HEK293 (cell line): Measurements from ENCODE around the gene MED29.

Experiments
- BCL11A ChIP-seq: fragments of 450-650 bp; formaldehyde crosslinking; IDR thresholded peaks from 2 replicates; pipeline ENCODE4 v1.5.1; 2016; ENCODE audit warnings: low read depth, missing biosample characterization, missing genetic modification characterization
- GLI2 ChIP-seq: fragments of 450-650 bp; formaldehyde crosslinking; IDR thresholded peaks from 2 replicates; pipeline ENCODE4; 2017; ENCODE audit warnings: missing biosample characterization, missing genetic modification characterization, low read depth, borderline replicate concordance
- HOXC10 ChIP-seq: sonication (generic); formaldehyde crosslinking; IDR thresholded peaks from 2 replicates; pipeline ENCODE4 v1.8.1; 2023; ENCODE audit warnings: mild to moderate bottlenecking, missing genetic modification reagents
- HOXD13 ChIP-seq: sonication (generic); formaldehyde crosslinking; IDR thresholded peaks from 2 replicates; pipeline ENCODE4 v1.8.0; 2022; ENCODE audit warnings: missing genetic modification reagents, borderline replicate concordance
- KLF1 ChIP-seq: fragments of 450-650 bp; formaldehyde crosslinking; IDR thresholded peaks from 2 replicates; pipeline ENCODE4 v1.5.1; 2016; ENCODE audit warnings: missing biosample characterization, missing genetic modification characterization
- KLF7 ChIP-seq: fragments of 450-650 bp; formaldehyde crosslinking; IDR thresholded peaks from 2 replicates; pipeline ENCODE4 v1.5.1; 2016; ENCODE audit warnings: missing biosample characterization, missing genetic modification characterization, borderline replicate concordance
- KLF8 ChIP-seq: fragments of 450-650 bp; formaldehyde crosslinking; IDR thresholded peaks from 2 replicates; pipeline ENCODE4 v1.5.1; 2016; ENCODE audit warnings: missing biosample characterization, missing genetic modification characterization
- MZF1 ChIP-seq: fragments of 450-650 bp; formaldehyde crosslinking; IDR thresholded peaks from 2 replicates; pipeline ENCODE4 v1.5.1; 2017; ENCODE audit warnings: missing biosample characterization, missing genetic modification characterization, borderline replicate concordance
- OVOL3 ChIP-seq: fragments of 450-650 bp; formaldehyde crosslinking; IDR thresholded peaks from 2 replicates; pipeline ENCODE4 v1.5.1; 2016; ENCODE audit warnings: missing biosample characterization, missing genetic modification characterization
- REPIN1 ChIP-seq: fragments of 450-650 bp; formaldehyde crosslinking; IDR thresholded peaks from 2 replicates; pipeline ENCODE4 v1.5.1; 2017; ENCODE audit warnings: missing biosample characterization, missing genetic modification characterization, low read depth
- SALL2 ChIP-seq: fragments of 450-650 bp; formaldehyde crosslinking; IDR thresholded peaks from 2 replicates; pipeline ENCODE4 v1.5.0; 2017; ENCODE audit warnings: missing biosample characterization, mild to moderate bottlenecking, missing genetic modification characterization, borderline replicate concordance
- SP7 ChIP-seq: fragments of 450-650 bp; formaldehyde crosslinking; IDR thresholded peaks from 2 replicates; pipeline ENCODE4 v1.5.1; 2016; ENCODE audit warnings: missing biosample characterization, missing genetic modification characterization
- ZBTB1 ChIP-seq: fragments of 450-650 bp; formaldehyde crosslinking; IDR thresholded peaks from 2 replicates; pipeline ENCODE4 v1.5.1; 2016; ENCODE audit warnings: missing biosample characterization, missing genetic modification characterization
- ZFHX2 ChIP-seq: fragments of 450-650 bp; formaldehyde crosslinking; conservative IDR thresholded peaks from 2 replicates; pipeline ENCODE4 v1.5.1; 2016; ENCODE audit warnings: missing biosample characterization, missing genetic modification characterization
- ZFP37 ChIP-seq: fragments of 450-650 bp; formaldehyde crosslinking; IDR thresholded peaks from 2 replicates; pipeline ENCODE4 v1.5.1; 2016; ENCODE audit warnings: missing biosample characterization, missing genetic modification characterization
- ZNF121 ChIP-seq: fragments of 450-650 bp; formaldehyde crosslinking; IDR thresholded peaks from 2 replicates; pipeline ENCODE4 v1.5.1; 2016; ENCODE audit warnings: missing biosample characterization, missing genetic modification characterization
- ZNF132 ChIP-seq: fragments of 450-650 bp; formaldehyde crosslinking; IDR thresholded peaks from 2 replicates; pipeline ENCODE4 v1.5.1; 2017; ENCODE audit warnings: missing biosample characterization, missing genetic modification characterization, borderline replicate concordance
- ZNF19 ChIP-seq: fragments of 450-650 bp; formaldehyde crosslinking; IDR thresholded peaks from 2 replicates; pipeline ENCODE4; 2016; ENCODE audit warnings: missing biosample characterization, missing genetic modification characterization, low read depth
- ZNF202 ChIP-seq: fragments of 450-650 bp; formaldehyde crosslinking; IDR thresholded peaks from 2 replicates; pipeline ENCODE4 v1.5.1; 2016; ENCODE audit warnings: missing biosample characterization, missing genetic modification characterization, borderline replicate concordance
- ZNF23 ChIP-seq: fragments of 450-650 bp; formaldehyde crosslinking; IDR thresholded peaks from 2 replicates; pipeline ENCODE4 v1.5.1; 2016; ENCODE audit warnings: missing biosample characterization, missing genetic modification characterization, borderline replicate concordance
- ZNF24 ChIP-seq: fragments of 450-650 bp; formaldehyde crosslinking; IDR thresholded peaks from 2 replicates; pipeline ENCODE4 v1.5.1; 2016; ENCODE audit warnings: missing biosample characterization, missing genetic modification characterization
- ZNF266 ChIP-seq: fragments of 450-650 bp; formaldehyde crosslinking; IDR thresholded peaks from 2 replicates; pipeline ENCODE4 v1.5.1; 2016; ENCODE audit warnings: missing biosample characterization, missing genetic modification characterization, low read depth
- ZNF274 ChIP-seq, 2 experiments: fragments of 200-500 bp in 1 of 2; fragments of 450-650 bp in 1 of 2; sonication (Bioruptor generic) in 1 of 2; formaldehyde crosslinking in 1 of 2; IDR thresholded peaks; 2 replicates each; pipeline versions ENCODE4 v1.5.1 to v1.6.1; 2014 to 2016; ENCODE audit warnings: borderline replicate concordance in 1 of 2, inconsistent platforms in 1 of 2, low read length in 1 of 2, missing biosample characterization in 1 of 2, missing genetic modification characterization in 1 of 2
- ZNF423 ChIP-seq: fragments of 450-650 bp; formaldehyde crosslinking; IDR thresholded peaks from 2 replicates; pipeline ENCODE4 v1.5.1; 2016; ENCODE audit warnings: missing biosample characterization, missing genetic modification characterization
- ZNF529 ChIP-seq: fragments of 450-650 bp; formaldehyde crosslinking; IDR thresholded peaks from 2 replicates; pipeline ENCODE4 v1.5.1; 2017; ENCODE audit warnings: missing genetic modification characterization, missing biosample characterization; ENCODE audit not compliant: insufficient replicate concordance
- ZNF544 ChIP-seq: fragments of 450-650 bp; formaldehyde crosslinking; IDR thresholded peaks from 2 replicates; pipeline ENCODE4 v1.5.0; 2017; ENCODE audit warnings: missing biosample characterization, missing genetic modification characterization
- ZNF677 ChIP-seq: fragments of 450-650 bp; IDR thresholded peaks from 2 replicates; pipeline ENCODE4 v1.5.0; 2018; ENCODE audit warnings: missing biosample characterization, mild to moderate bottlenecking, missing genetic modification characterization, moderate library complexity
- ZSCAN16 ChIP-seq: fragments of 450-650 bp; formaldehyde crosslinking; IDR thresholded peaks from 2 replicates; pipeline ENCODE4 v1.5.1; 2016; ENCODE audit warnings: missing biosample characterization, missing genetic modification characterization
- TF ChIP-seq, protein P1 (sequence below): fragments of 450-650 bp; formaldehyde crosslinking; IDR thresholded peaks from 2 replicates; pipeline ENCODE4 v1.5.1; 2016; ENCODE audit warnings: missing biosample characterization, missing genetic modification characterization, borderline replicate concordance
- TF ChIP-seq, protein P2 (sequence below): fragments of 450-650 bp; formaldehyde crosslinking; IDR thresholded peaks from 2 replicates; pipeline ENCODE4 v1.5.1; 2017; ENCODE audit warnings: missing biosample characterization, missing genetic modification characterization
- TF ChIP-seq, protein P3 (sequence below): fragments of 450-650 bp; formaldehyde crosslinking; IDR thresholded peaks from 2 replicates; pipeline ENCODE4 v1.5.1; 2017; ENCODE audit warnings: missing biosample characterization, missing genetic modification characterization
- TF ChIP-seq, protein P4 (sequence below): fragments of 450-650 bp; formaldehyde crosslinking; IDR thresholded peaks from 2 replicates; pipeline ENCODE4; 2016; ENCODE audit warnings: missing biosample characterization, missing genetic modification characterization

Gene MED29

DNA sequence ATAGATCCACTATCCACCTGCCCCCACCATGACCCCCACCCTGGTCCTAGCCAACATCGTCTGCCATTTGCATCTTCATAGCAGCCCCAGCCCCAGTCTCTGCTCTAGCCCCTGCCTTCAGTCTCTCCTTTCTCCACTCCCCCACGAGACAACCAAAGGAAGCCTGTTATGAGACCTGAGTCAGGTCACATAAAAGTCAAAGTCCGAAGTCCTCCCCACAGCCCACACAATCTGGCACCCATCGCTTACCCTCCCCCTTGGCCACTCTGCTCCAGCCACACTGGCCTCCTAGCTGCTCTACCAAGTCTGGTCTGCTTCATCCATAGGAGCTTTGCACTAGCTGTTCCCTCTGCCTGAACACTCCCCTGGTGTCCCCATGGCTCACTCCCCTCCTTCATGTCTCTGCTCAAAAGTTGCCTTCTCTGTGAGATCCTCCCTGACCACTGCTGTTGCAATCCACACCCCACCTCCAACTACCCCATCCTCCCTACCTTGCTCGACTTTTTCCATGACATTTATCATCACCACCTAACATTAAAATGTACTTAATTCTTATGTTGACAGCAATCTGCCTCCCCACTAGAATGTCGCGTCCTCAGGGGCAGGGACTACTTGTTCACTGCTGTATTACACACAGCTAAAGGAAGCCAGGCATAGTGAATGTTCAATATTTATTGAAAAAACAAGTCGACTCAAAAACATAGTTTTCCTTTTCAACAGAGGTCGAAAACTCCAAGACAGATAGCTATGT, 20.1 kb downstream of the MED29 start (continued):
- TF ChIP-seq SP7 (tag by site-specific recombination) (no peak), ZNF266 (tag by site-specific recombination) (no peak), ZBTB1 (tag by site-specific recombination) (no peak), HOXC10 (CRISPR knock-in tag) (no peak), KLF8 (tag by site-specific recombination) (no peak), ZNF23 (tag by site-specific recombination) (no peak), ZNF423 (tag by site-specific recombination) (no peak), ZNF544 (no peak), HOXD13 (CRISPR knock-in tag) (no peak), ZFHX2 (peak; percentile 65), ZSCAN16 (no peak), ZNF19 (tag by site-specific recombination) (no peak), MZF1 (tag by site-specific recombination) (no peak), ZNF132 (no peak), KLF1 (tag by site-specific recombination) (no peak), GLI2 (tag by site-specific recombination) (no peak), OVOL3 (tag by site-specific recombination) (no peak), REPIN1 (tag by site-specific recombination) (no peak), ZNF121 (tag by site-specific recombination) (no peak), ZNF677 (tag by site-specific recombination) (no peak), SALL2 (tag by site-specific recombination) (no peak), BCL11A (tag by site-specific recombination) (no peak; the same call in 1 of the 2 replicates), KLF7 (tag by site-specific recombination) (no peak), ZNF24 (tag by site-specific recombination) (no peak), ZFP37 (tag by site-specific recombination) (no peak), ZNF274 (IDR thresholded peaks at IDR 0.05; ENCODE audit: low read length) (no peak), ZNF274 (tag by site-specific recombination; IDR thresholded peaks at IDR 0.05; ENCODE audit: borderline replicate concordance) (no peak), ZNF529 (tag by site-specific recombination) (no peak), ZNF202 (tag by site-specific recombination) (no peak)
- TF ChIP-seq, protein P1, sequence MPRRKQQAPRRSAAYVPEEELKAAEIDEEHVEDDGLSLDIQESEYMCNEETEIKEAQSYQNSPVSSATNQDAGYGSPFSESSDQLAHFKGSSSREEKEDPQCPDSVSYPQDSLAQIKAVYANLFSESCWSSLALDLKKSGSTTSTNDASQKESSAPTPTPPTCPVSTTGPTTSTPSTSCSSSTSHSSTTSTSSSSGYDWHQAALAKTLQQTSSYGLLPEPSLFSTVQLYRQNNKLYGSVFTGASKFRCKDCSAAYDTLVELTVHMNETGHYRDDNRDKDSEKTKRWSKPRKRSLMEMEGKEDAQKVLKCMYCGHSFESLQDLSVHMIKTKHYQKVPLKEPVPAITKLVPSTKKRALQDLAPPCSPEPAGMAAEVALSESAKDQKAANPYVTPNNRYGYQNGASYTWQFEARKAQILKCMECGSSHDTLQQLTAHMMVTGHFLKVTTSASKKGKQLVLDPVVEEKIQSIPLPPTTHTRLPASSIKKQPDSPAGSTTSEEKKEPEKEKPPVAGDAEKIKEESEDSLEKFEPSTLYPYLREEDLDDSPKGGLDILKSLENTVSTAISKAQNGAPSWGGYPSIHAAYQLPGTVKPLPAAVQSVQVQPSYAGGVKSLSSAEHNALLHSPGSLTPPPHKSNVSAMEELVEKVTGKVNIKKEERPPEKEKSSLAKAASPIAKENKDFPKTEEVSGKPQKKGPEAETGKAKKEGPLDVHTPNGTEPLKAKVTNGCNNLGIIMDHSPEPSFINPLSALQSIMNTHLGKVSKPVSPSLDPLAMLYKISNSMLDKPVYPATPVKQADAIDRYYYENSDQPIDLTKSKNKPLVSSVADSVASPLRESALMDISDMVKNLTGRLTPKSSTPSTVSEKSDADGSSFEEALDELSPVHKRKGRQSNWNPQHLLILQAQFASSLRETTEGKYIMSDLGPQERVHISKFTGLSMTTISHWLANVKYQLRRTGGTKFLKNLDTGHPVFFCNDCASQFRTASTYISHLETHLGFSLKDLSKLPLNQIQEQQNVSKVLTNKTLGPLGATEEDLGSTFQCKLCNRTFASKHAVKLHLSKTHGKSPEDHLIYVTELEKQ (tag by site-specific recombination): no peak
- TF ChIP-seq, protein P2, sequence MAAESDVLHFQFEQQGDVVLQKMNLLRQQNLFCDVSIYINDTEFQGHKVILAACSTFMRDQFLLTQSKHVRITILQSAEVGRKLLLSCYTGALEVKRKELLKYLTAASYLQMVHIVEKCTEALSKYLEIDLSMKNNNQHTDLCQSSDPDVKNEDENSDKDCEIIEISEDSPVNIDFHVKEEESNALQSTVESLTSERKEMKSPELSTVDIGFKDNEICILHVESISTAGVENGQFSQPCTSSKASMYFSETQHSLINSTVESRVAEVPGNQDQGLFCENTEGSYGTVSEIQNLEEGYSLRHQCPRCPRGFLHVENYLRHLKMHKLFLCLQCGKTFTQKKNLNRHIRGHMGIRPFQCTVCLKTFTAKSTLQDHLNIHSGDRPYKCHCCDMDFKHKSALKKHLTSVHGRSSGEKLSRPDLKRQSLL (tag by site-specific recombination): no peak
- TF ChIP-seq, protein P3, sequence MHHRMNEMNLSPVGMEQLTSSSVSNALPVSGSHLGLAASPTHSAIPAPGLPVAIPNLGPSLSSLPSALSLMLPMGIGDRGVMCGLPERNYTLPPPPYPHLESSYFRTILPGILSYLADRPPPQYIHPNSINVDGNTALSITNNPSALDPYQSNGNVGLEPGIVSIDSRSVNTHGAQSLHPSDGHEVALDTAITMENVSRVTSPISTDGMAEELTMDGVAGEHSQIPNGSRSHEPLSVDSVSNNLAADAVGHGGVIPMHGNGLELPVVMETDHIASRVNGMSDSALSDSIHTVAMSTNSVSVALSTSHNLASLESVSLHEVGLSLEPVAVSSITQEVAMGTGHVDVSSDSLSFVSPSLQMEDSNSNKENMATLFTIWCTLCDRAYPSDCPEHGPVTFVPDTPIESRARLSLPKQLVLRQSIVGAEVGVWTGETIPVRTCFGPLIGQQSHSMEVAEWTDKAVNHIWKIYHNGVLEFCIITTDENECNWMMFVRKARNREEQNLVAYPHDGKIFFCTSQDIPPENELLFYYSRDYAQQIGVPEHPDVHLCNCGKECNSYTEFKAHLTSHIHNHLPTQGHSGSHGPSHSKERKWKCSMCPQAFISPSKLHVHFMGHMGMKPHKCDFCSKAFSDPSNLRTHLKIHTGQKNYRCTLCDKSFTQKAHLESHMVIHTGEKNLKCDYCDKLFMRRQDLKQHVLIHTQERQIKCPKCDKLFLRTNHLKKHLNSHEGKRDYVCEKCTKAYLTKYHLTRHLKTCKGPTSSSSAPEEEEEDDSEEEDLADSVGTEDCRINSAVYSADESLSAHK (tag by site-specific recombination): no peak
- TF ChIP-seq, protein P4, sequence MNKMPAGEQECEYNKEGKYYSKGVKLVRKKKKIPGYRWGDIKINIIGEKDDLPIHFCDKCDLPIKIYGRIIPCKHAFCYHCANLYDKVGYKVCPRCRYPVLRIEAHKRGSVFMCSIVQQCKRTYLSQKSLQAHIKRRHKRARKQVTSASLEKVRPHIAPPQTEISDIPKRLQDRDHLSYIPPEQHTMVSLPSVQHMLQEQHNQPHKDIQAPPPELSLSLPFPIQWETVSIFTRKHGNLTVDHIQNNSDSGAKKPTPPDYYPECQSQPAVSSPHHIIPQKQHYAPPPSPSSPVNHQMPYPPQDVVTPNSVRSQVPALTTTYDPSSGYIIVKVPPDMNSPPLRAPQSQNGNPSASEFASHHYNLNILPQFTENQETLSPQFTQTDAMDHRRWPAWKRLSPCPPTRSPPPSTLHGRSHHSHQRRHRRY (tag by site-specific recombination): peak; percentile 25; the same call in 1 of the 2 replicates
